Activated naive CD4-positive, alpha-beta T cell treated with anti-CD3 and anti-CD28 coated beads, Interleukin-2, amount 10 ng/mL, durations not matched to agents 7 days and 5 days (primary cell): ENCODE results near the gene ELAVL1.
A peak's percentile ranks its signal among the peaks of the same experiment; 100 is the strongest.

Experiments
- CTCF ChIA-PET: fragments of 350-600 bp; sonication (Branson Sonifier 250); formaldehyde crosslinking; loops from one replicate; lab custom pipeline; 2021; ENCODE audit warnings: antibody characterized with exemption; lab: Charles Lee
- DNase-seq: peaks from one replicate; pipeline ENCODE4 v3.0.0-alpha.2; 2020
- H3K27ac Mint-ChIP-seq: one replicate; pipeline ENCODE4 v1.8.0; 2021; ENCODE audit warnings: mild to moderate bottlenecking, moderate library complexity, mixed read lengths
- H3K27me3 Mint-ChIP-seq: one replicate; pipeline ENCODE4 v1.8.0; 2021; ENCODE audit warnings: mild to moderate bottlenecking, mixed read lengths
- H3K36me3 Mint-ChIP-seq: one replicate; pipeline ENCODE4 v1.8.0; 2021; ENCODE audit warnings: mixed read lengths
- H3K4me1 Mint-ChIP-seq: one replicate; pipeline ENCODE4 v1.8.0; 2021; ENCODE audit warnings: mixed read lengths
- H3K4me3 Mint-ChIP-seq: one replicate; pipeline ENCODE4 v1.8.0; 2021; ENCODE audit warnings: mild to moderate bottlenecking, moderate library complexity, mixed read lengths
- H3K9me3 Mint-ChIP-seq: one replicate; pipeline ENCODE4 v1.8.0; 2021; ENCODE audit warnings: mixed read lengths

ELAVL1 gene

GRCh38 chr19:8005534-8006256, at the start of gene ELAVL1:
Gene ELAVL1, minus strand, starts transcription at chr19:8005641. Its CDS starts 13,826 bp downstream, at chr19:7991815.
- CTCF ChIA-PET = interaction anchor here (0.9 kb wide), 1 partner anchor 76 kb away, joined by 3 read pairs; no protein-coding TSS in a partner anchor

GRCh38 chr19:8054169-8054568, 48.7 kb upstream of the ELAVL1 start:
- Mint-ChIP-seq H3K4me3 (no peak overlapping the region), H3K9me3 (no peaks in the 10 kb centered on the region), H3K27me3 (peaks cover 10% of the 10 kb centered on the region), H3K4me1 (peaks cover 27% of the 10 kb centered on the region), H3K36me3 (no peaks in the 10 kb centered on the region), H3K27ac (no peak overlapping the region)
- no peak for DNase-seq
- CTCF ChIA-PET = interaction anchor here (1.1 kb wide), 1 partner anchor 52 kb away, joined by 3 read pairs; no protein-coding TSS in a partner anchor

More at GRCh38 chr19:8005534-8006256, at the start of gene ELAVL1:
- Mint-ChIP-seq H3K4me1 (peaks cover 34% of the 10 kb centered on the region), H3K27me3 (no peaks in the 10 kb centered on the region), H3K9me3 (no peaks in the 10 kb centered on the region), H3K27ac (peak within 1 kb of the TSS; percentile 89), H3K36me3 (peaks cover 10% of the 10 kb centered on the region), H3K4me3 (peak within 1 kb of the TSS; percentile 97)
- peak; percentile 90 for DNase-seq

GRCh38 chr19:8052464-8052859, 47.0 kb upstream of the ELAVL1 start, which contains the start of gene CCL25:
Gene CCL25, plus strand, starts transcription at chr19:8052760. Its CDS starts 290 bp downstream, at chr19:8053050.
- Mint-ChIP-seq H3K36me3 (no peaks in the 10 kb centered on the region), H3K27ac (peak within 1 kb of the TSS; percentile 82), H3K27me3 (peaks cover 22% of the 10 kb centered on the region), H3K9me3 (no peaks in the 10 kb centered on the region), H3K4me3 (peak within 1 kb of the TSS; percentile 50), H3K4me1 (peaks cover 28% of the 10 kb centered on the region)
- CTCF ChIA-PET = no interaction called here
- no peak for DNase-seq

- Mint-ChIP-seq H3K27me3 (peaks cover 28% of the 10 kb centered on the region), H3K4me3 (peak overlapping the region; percentile 44), H3K4me1 (peaks cover 33% of the 10 kb centered on the region), H3K27ac (peak overlapping the region; percentile 80), H3K9me3 (no peaks in the 10 kb centered on the region), H3K36me3 (no peaks in the 10 kb centered on the region)
- DNase-seq = peak; percentile 92
- CTCF ChIA-PET = no interaction called here
These were observed 45.0 kb upstream of the ELAVL1 start for GRCh38 chr19:8050274-8051096.

- Mint-ChIP-seq H3K27me3 (peaks cover 34% of the 10 kb centered on the region), H3K4me1 (peaks cover 17% of the 10 kb centered on the region), H3K9me3 (no peaks in the 10 kb centered on the region), H3K36me3 (no peaks in the 10 kb centered on the region), H3K4me3 (no peak overlapping the region), H3K27ac (no peak overlapping the region)
- DNase-seq = peak; percentile 34
- CTCF ChIA-PET = interaction anchor here (0.7 kb wide), 1 partner anchor 32 kb away, joined by 3 read pairs; no protein-coding TSS in a partner anchor
These were observed 41.2 kb upstream of the ELAVL1 start for GRCh38 chr19:8046569-8047165.

- CTCF ChIA-PET = interaction anchor here (0.8 kb wide), 1 partner anchor 208 kb away, joined by 3 read pairs; no protein-coding TSS in a partner anchor
- Mint-ChIP-seq H3K9me3 (no peaks in the 10 kb centered on the region), H3K27me3 (peaks cover 39% of the 10 kb centered on the region), H3K4me3 (no peak overlapping the region), H3K36me3 (no peaks in the 10 kb centered on the region), H3K4me1 (peaks cover 12% of the 10 kb centered on the region), H3K27ac (no peak overlapping the region)
- no peak for DNase-seq
These were observed 40.6 kb upstream of the ELAVL1 start for GRCh38 chr19:8045872-8046568.

GRCh38 chr19:8044018-8044417, 38.6 kb upstream of the ELAVL1 start:
- peaks cover 28% of the 10 kb centered on the region for H3K27me3 Mint-ChIP-seq
- no peaks in the 10 kb centered on the region for H3K9me3 Mint-ChIP-seq
- DNase-seq = no peak
- H3K36me3 Mint-ChIP-seq = no peaks in the 10 kb centered on the region
- peaks cover 6% of the 10 kb centered on the region for H3K4me1 Mint-ChIP-seq
- CTCF ChIA-PET = no interaction called here
- H3K4me3 Mint-ChIP-seq = no peak overlapping the region
- peak overlapping the region; percentile 19 for H3K27ac Mint-ChIP-seq

GRCh38 chr19:8042900-8043299, 37.5 kb upstream of the ELAVL1 start:
- Mint-ChIP-seq H3K36me3 (no peaks in the 10 kb centered on the region), H3K4me3 (no peak overlapping the region), H3K9me3 (no peaks in the 10 kb centered on the region), H3K27me3 (peaks cover 25% of the 10 kb centered on the region), H3K4me1 (peaks cover 6% of the 10 kb centered on the region), H3K27ac (no peak overlapping the region)
- CTCF ChIA-PET = no interaction called here
- no peak for DNase-seq

GRCh38 chr19:8041531-8041931, 36.1 kb upstream of the ELAVL1 start:
- H3K36me3 Mint-ChIP-seq = no peaks in the 10 kb centered on the region
- H3K27me3 Mint-ChIP-seq = peaks cover 35% of the 10 kb centered on the region
- no peak for DNase-seq
- CTCF ChIA-PET = no interaction called here
- H3K27ac Mint-ChIP-seq = no peak overlapping the region
- H3K4me3 Mint-ChIP-seq = no peak overlapping the region
- H3K4me1 Mint-ChIP-seq = no peaks in the 10 kb centered on the region
- no peaks in the 10 kb centered on the region for H3K9me3 Mint-ChIP-seq

GRCh38 chr19:8039231-8039630, 33.8 kb upstream of the ELAVL1 start:
- Mint-ChIP-seq H3K4me1 (no peaks in the 10 kb centered on the region), H3K36me3 (no peaks in the 10 kb centered on the region), H3K27ac (no peak overlapping the region), H3K27me3 (peaks cover 39% of the 10 kb centered on the region), H3K9me3 (no peaks in the 10 kb centered on the region), H3K4me3 (no peak overlapping the region)
- CTCF ChIA-PET = no interaction called here
- DNase-seq = no peak

- H3K4me3 Mint-ChIP-seq = no peak overlapping the region
- DNase-seq = no peak
- peaks cover 38% of the 10 kb centered on the region for H3K27me3 Mint-ChIP-seq
- H3K9me3 Mint-ChIP-seq = no peaks in the 10 kb centered on the region
- no peaks in the 10 kb centered on the region for H3K4me1 Mint-ChIP-seq
- H3K36me3 Mint-ChIP-seq = no peaks in the 10 kb centered on the region
- H3K27ac Mint-ChIP-seq = no peak overlapping the region
- CTCF ChIA-PET = no interaction called here
These were observed 33.4 kb upstream of the ELAVL1 start for GRCh38 chr19:8038815-8039214.

GRCh38 chr19:8036434-8037099, 31.1 kb upstream of the ELAVL1 start:
- Mint-ChIP-seq H3K27me3 (peaks cover 49% of the 10 kb centered on the region), H3K9me3 (no peaks in the 10 kb centered on the region), H3K36me3 (no peaks in the 10 kb centered on the region), H3K4me3 (no peak overlapping the region), H3K4me1 (no peaks in the 10 kb centered on the region), H3K27ac (no peak overlapping the region)
- CTCF ChIA-PET = no interaction called here
- DNase-seq = no peak

GRCh38 chr19:8034178-8034525, 28.7 kb upstream of the ELAVL1 start:
- H3K27ac Mint-ChIP-seq = no peak overlapping the region

More at GRCh38 chr19:8034178-8034525, 28.7 kb upstream of the ELAVL1 start:
- CTCF ChIA-PET = no interaction called here
- Mint-ChIP-seq H3K4me1 (no peaks in the 10 kb centered on the region), H3K9me3 (no peaks in the 10 kb centered on the region), H3K27me3 (peaks cover 57% of the 10 kb centered on the region), H3K36me3 (no peaks in the 10 kb centered on the region), H3K4me3 (no peak overlapping the region)
- no peak for DNase-seq
